ENCODE data around the gene PIM2.

The PIM2 gene

GRCh38 chrX:48927736-48928382 is 9.0 kb upstream of the PIM2 start:
- TF ChIP-seq FOXA1 (IDR thresholded peaks at IDR 0.05), result no peak
- TF ChIP-seq SP1 (IDR thresholded peaks at IDR 0.05), result no peak
- TF ChIP-seq HDGF (IDR thresholded peaks at IDR 0.05; ENCODE audit: borderline replicate concordance), result no peak
- TF ChIP-seq ZNF384 (IDR thresholded peaks at IDR 0.05), result no peak
- CTCF ChIA-PET, result interaction anchor here (0.6 to 0.8 kb wide), 2 partner anchors 74 to 1198 kb away, joined by 3 to 4 read pairs; partner anchors contain the start of gene GRIPAP1
- DNase-seq (ENCODE audit: extremely low spot score), result no peak
- POLR2A ChIA-PET, result interaction anchor here (1.0 kb wide), 1 partner anchor 30 kb away, joined by 3 read pairs; no protein-coding TSS in a partner anchor

- CTCF ChIA-PET, result interaction anchor here (0.6 to 0.8 kb wide), 2 partner anchors 75 to 1197 kb away, joined by 3 to 4 read pairs; partner anchors contain the start of gene GRIPAP1
- POLR2A ChIA-PET, result interaction anchor here (1.0 kb wide), 1 partner anchor 31 kb away, joined by 3 read pairs; no protein-coding TSS in a partner anchor
Observed at GRCh38 chrX:48927123-48927522, 8.3 kb upstream of the PIM2 start.

GRCh38 chrX:48924270-48924669 is 5.4 kb upstream of the PIM2 start:
- POLR2A ChIA-PET, result no interaction called here
- TF ChIP-seq FOXK2 (IDR thresholded peaks at IDR 0.05), result no peak
- TF ChIP-seq NFRKB (IDR thresholded peaks at IDR 0.05), result no peak
- no peak for TF ChIP-seq ELF4 (IDR thresholded peaks at IDR 0.05)
- TF ChIP-seq ZNF384 (IDR thresholded peaks at IDR 0.05), result no peak
- no peak for TF ChIP-seq ARNT (IDR thresholded peaks at IDR 0.05)
- no peak for TF ChIP-seq SP1 (IDR thresholded peaks at IDR 0.05)
- TF ChIP-seq FOXA1 (IDR thresholded peaks at IDR 0.05), result no peak
- TF ChIP-seq FOXM1 (IDR thresholded peaks at IDR 0.05; ENCODE audit: borderline replicate concordance), result no peak
- TF ChIP-seq HDGF (IDR thresholded peaks at IDR 0.05; ENCODE audit: borderline replicate concordance), result no peak
- TF ChIP-seq LEF1 (IDR thresholded peaks at IDR 0.05; ENCODE audit: borderline replicate concordance), result no peak
- no peak for TF ChIP-seq SUZ12 (IDR thresholded peaks at IDR 0.05)
- no peak for TF ChIP-seq L3MBTL2 (conservative IDR thresholded peaks at IDR 0.05)
- TF ChIP-seq TARDBP (IDR thresholded peaks at IDR 0.05), result no peak
- TF ChIP-seq PKNOX1 (IDR thresholded peaks at IDR 0.05), result no peak
- no peak for TF ChIP-seq CTBP1 (IDR thresholded peaks at IDR 0.05; ENCODE audit: borderline replicate concordance)
- TF ChIP-seq BHLHE40 (IDR thresholded peaks at IDR 0.05; ENCODE audit: borderline replicate concordance), result no peak
- no peak for DNase-seq (ENCODE audit: extremely low spot score)
- CTCF ChIA-PET, result no interaction called here

More at GRCh38 chrX:48927123-48927522, 8.3 kb upstream of the PIM2 start:
- DNase-seq (ENCODE audit: extremely low spot score), result no peak
- TF ChIP-seq FOXK2 (IDR thresholded peaks at IDR 0.05) (no peak), BHLHE40 (IDR thresholded peaks at IDR 0.05; ENCODE audit: borderline replicate concordance) (no peak), SUZ12 (IDR thresholded peaks at IDR 0.05) (no peak), HDGF (IDR thresholded peaks at IDR 0.05; ENCODE audit: borderline replicate concordance) (no peak), NFRKB (IDR thresholded peaks at IDR 0.05) (no peak), LEF1 (IDR thresholded peaks at IDR 0.05; ENCODE audit: borderline replicate concordance) (no peak), CTBP1 (IDR thresholded peaks at IDR 0.05; ENCODE audit: borderline replicate concordance) (no peak), SP1 (IDR thresholded peaks at IDR 0.05) (no peak), ARNT (IDR thresholded peaks at IDR 0.05) (no peak)

GRCh38 chrX:48923771-48924170 is 4.9 kb upstream of the PIM2 start:
- TF ChIP-seq FOXM1 (IDR thresholded peaks at IDR 0.05; ENCODE audit: borderline replicate concordance) (no peak), ELF4 (IDR thresholded peaks at IDR 0.05) (no peak), BHLHE40 (IDR thresholded peaks at IDR 0.05; ENCODE audit: borderline replicate concordance) (no peak), ARNT (IDR thresholded peaks at IDR 0.05) (no peak), SUZ12 (IDR thresholded peaks at IDR 0.05) (no peak), TARDBP (IDR thresholded peaks at IDR 0.05) (no peak), PKNOX1 (IDR thresholded peaks at IDR 0.05) (no peak), SP1 (IDR thresholded peaks at IDR 0.05) (no peak), FOXK2 (IDR thresholded peaks at IDR 0.05) (no peak), FOXA1 (IDR thresholded peaks at IDR 0.05) (no peak), L3MBTL2 (conservative IDR thresholded peaks at IDR 0.05) (no peak), LEF1 (IDR thresholded peaks at IDR 0.05; ENCODE audit: borderline replicate concordance) (no peak), ZNF384 (IDR thresholded peaks at IDR 0.05) (no peak), HDGF (IDR thresholded peaks at IDR 0.05; ENCODE audit: borderline replicate concordance) (no peak), CTBP1 (IDR thresholded peaks at IDR 0.05; ENCODE audit: borderline replicate concordance) (no peak), NFRKB (IDR thresholded peaks at IDR 0.05) (no peak)
- no peak for DNase-seq (ENCODE audit: extremely low spot score)
- CTCF ChIA-PET, result no interaction called here
- POLR2A ChIA-PET, result no interaction called here

- CTCF ChIA-PET, result interaction anchor here (0.6 kb wide), 1 partner anchor 72 kb away, joined by 4 read pairs; no protein-coding TSS in a partner anchor
- POLR2A ChIA-PET, result interaction anchor here (1.0 to 1.7 kb wide), 2 partner anchors 23 to 183 kb away, joined by 4 to 6 read pairs; partner anchors contain the start of genes PQBP1 and TIMM17B
- TF ChIP-seq NFRKB (IDR thresholded peaks at IDR 0.05) (no peak), PKNOX1 (IDR thresholded peaks at IDR 0.05) (no peak), HDGF (IDR thresholded peaks at IDR 0.05; ENCODE audit: borderline replicate concordance) (no peak), ELF4 (IDR thresholded peaks at IDR 0.05) (no peak), ZNF384 (IDR thresholded peaks at IDR 0.05) (no peak), CTBP1 (IDR thresholded peaks at IDR 0.05; ENCODE audit: borderline replicate concordance) (no peak), FOXK2 (IDR thresholded peaks at IDR 0.05) (no peak)
- no peak for DNase-seq (ENCODE audit: extremely low spot score)
Observed at GRCh38 chrX:48920718-48921104, 1.9 kb upstream of the PIM2 start.
